ENCODE data around the gene FOLR1.

The FOLR1 gene

GRCh38 chr11:72174302-72175070, 17.5 kb upstream of the FOLR1 start:
- ChIA-PET CTCF (interaction anchor here (0.5 kb wide), 1 partner anchor 9 kb away, joined by 5 read pairs; no protein-coding TSS in a partner anchor), POLR2A (ENCODE audit: low non-redundant PET) (interaction anchor here (0.6 kb wide), 1 partner anchor 50 kb away, joined by 3 read pairs; the partner anchor contains the start of gene INPPL1)
- DNase-seq (ENCODE audit: low spot score), result peak; percentile 24
- peak overlapping the region; percentile 83 for H3K27ac ChIP-seq
- TF ChIP-seq, protein P1, sequence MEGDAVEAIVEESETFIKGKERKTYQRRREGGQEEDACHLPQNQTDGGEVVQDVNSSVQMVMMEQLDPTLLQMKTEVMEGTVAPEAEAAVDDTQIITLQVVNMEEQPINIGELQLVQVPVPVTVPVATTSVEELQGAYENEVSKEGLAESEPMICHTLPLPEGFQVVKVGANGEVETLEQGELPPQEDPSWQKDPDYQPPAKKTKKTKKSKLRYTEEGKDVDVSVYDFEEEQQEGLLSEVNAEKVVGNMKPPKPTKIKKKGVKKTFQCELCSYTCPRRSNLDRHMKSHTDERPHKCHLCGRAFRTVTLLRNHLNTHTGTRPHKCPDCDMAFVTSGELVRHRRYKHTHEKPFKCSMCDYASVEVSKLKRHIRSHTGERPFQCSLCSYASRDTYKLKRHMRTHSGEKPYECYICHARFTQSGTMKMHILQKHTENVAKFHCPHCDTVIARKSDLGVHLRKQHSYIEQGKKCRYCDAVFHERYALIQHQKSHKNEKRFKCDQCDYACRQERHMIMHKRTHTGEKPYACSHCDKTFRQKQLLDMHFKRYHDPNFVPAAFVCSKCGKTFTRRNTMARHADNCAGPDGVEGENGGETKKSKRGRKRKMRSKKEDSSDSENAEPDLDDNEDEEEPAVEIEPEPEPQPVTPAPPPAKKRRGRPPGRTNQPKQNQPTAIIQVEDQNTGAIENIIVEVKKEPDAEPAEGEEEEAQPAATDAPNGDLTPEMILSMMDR (conservative IDR thresholded peaks at IDR 0.05; ENCODE audit: low read depth), result no peak

GRCh38 chr11:72177656-72178055, 14.3 kb upstream of the FOLR1 start:
- DNase-seq (ENCODE audit: low spot score), result no peak
- TF ChIP-seq, protein P1 (conservative IDR thresholded peaks at IDR 0.05; ENCODE audit: low read depth), result no peak
- peak overlapping the region; percentile 10; the same call in 1 of the 2 replicates for H3K27ac ChIP-seq
- ChIA-PET POLR2A (ENCODE audit: low non-redundant PET) (no interaction called here), CTCF (interaction anchor here (1.1 kb wide), 1 partner anchor 34 kb away, joined by 3 read pairs; no protein-coding TSS in a partner anchor)

DNA sequence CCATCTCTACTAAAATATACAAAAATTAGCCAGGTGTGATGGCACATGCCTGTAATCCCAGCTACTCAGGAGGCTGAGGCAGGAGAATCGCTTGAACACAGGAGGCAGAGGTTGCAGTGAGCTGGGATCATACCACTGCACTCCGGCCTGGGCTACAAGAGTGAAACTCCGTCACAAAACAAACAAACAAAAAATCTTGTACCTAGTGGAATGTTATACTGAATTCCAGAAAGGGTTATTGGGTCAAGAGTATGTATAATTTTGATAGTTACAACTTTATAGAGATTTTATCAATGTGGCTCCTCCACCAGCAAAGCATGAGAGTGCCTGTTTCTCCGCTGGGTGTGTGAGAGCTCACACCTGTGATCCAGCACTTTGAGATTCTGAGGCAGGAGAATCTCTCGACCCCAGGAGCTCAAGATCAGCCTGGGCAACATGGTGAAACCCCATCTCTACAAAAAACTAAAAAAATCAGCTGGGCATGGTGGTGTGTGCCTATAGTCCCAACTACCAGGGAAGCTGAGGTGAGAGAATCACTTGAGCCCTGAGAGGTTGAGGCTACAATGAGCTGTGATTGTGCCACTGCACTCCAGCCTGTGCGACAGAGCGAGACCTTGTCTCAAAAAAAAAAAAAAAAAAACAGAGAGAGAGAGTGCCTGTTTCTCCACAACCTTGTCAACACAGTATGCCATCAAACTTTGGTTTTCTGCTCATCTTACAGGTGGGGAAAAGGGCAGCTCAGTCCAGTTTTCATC, 12.7 kb upstream of the FOLR1 start:
- no peak for DNase-seq (ENCODE audit: low spot score)
- CTCF ChIA-PET, result interaction anchor here (0.5 to 1.1 kb wide), 3 partner anchors 87 to 154 kb away, joined by 3 read pairs; no protein-coding TSS in a partner anchor
- H3K27ac ChIP-seq, result peak overlapping the region; percentile 16
- TF ChIP-seq, protein P1 (conservative IDR thresholded peaks at IDR 0.05; ENCODE audit: low read depth), result no peak
- POLR2A ChIA-PET (ENCODE audit: low non-redundant PET), result no interaction called here

GRCh38 chr11:72179804-72180396, 12.0 kb upstream of the FOLR1 start:
- POLR2A ChIA-PET (ENCODE audit: low non-redundant PET), result no interaction called here
- no peak for DNase-seq (ENCODE audit: low spot score)
- CTCF ChIA-PET, result interaction anchor here (0.5 to 1.3 kb wide), 3 partner anchors 36 to 155 kb away, joined by 3 to 6 read pairs (median 3); no protein-coding TSS in a partner anchor
- TF ChIP-seq, protein P1 (conservative IDR thresholded peaks at IDR 0.05; ENCODE audit: low read depth), result no peak
- peak overlapping the region; percentile 93 for H3K27ac ChIP-seq

- ChIA-PET POLR2A (ENCODE audit: low non-redundant PET) (interaction anchor here (0.5 kb wide), 1 partner anchor 40 kb away, joined by 3 read pairs; no protein-coding TSS in a partner anchor), CTCF (interaction anchor here (0.6 to 1.3 kb wide), 2 partner anchors 37 to 502 kb away, joined by 5 to 6 read pairs; no protein-coding TSS in a partner anchor)
- peak; percentile 68 for DNase-seq (ENCODE audit: low spot score)
- H3K27ac ChIP-seq, result peak overlapping the region; percentile 93
These were observed 10.9 kb upstream of the FOLR1 start for GRCh38 chr11:72180892-72181552.

DNA sequence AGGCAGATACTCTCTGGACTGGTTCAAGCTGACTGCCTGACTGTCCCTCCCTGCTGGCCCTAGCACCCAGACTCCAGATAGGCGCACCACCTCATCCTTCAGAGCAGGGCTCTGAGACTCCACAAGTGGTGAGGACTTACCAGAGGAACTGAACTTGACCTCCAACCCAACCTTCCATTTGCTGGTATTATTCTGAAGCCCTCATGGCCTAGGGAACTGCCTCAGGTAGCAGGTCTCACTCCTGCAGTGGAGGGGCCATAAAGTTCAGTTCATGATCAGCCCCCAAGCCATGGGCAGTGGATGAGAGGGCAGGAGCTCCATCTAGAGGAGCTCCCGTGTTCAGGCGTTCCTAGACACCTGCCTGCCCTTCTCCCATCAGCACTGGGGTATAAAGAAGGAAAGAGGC, 10.4 kb upstream of the FOLR1 start:
- CTCF ChIA-PET, result interaction anchor here (0.7 kb wide), 1 partner anchor 156 kb away, joined by 3 read pairs; no protein-coding TSS in a partner anchor
- H3K27ac ChIP-seq, result peak overlapping the region; percentile 93
- DNase-seq (ENCODE audit: low spot score), result peak; percentile 22
- POLR2A ChIA-PET (ENCODE audit: low non-redundant PET), result interaction anchor here (0.5 to 0.6 kb wide), 2 partner anchors 36 to 208 kb away, joined by 3 read pairs; no protein-coding TSS in a partner anchor

DNA sequence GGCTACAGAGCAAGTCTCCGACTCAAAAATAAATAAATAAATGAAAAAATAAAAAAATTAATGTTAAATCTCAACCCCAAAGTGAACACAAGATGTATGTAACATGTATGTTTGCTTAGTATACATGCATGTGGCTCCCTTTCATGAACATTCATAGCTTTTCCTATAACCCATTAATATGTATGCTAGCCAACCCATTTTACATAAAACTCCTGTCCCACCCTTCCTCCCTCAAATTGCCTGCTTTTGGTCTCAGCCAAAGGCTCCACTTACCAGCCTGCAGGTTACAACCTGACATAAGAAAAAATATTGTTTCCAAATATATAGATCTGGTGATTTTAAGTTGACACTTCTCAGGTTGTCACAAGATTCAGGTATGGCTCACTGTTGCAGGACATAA, 3.7 kb upstream of the FOLR1 start:
- no peak for DNase-seq (ENCODE audit: low spot score)
- ChIA-PET CTCF (no interaction called here), POLR2A (ENCODE audit: low non-redundant PET) (no interaction called here)

More for the DNA sequence above, 3.7 kb upstream of the FOLR1 start:
- TF ChIP-seq, protein P1 (conservative IDR thresholded peaks at IDR 0.05; ENCODE audit: low read depth), result no peak
- no peak overlapping the region for H3K27ac ChIP-seq
